CD4-positive, CD25-positive, alpha-beta regulatory T cell (primary cell): ENCODE measurements around the gene UBTD2. TPM values are rescaled to one million over a fixed set of nuclear protein-coding genes. Genes with fewer than 3 reads are reported as not detected.
"Not testable (repeated sequence)": the region's sequence is repeated elsewhere in the genome, so short reads cannot be mapped to it uniquely, and the experiment has no call there.

Experiments
- ATAC-seq, 2 donors: fragments of 150-1000 bp; cut with Tn5 transposase; one replicate each; pipeline ENCODE4 v1.10.0; 2021; ENCODE audit warnings: low read depth in 2 of 2, moderate number of reproducible peaks in 2 of 2, moderate library complexity in 1 of 2
- DNase-seq, 3 donors: peaks; one replicate each; pipeline versions ENCODE4 v3.0.0 to v3.0.0-alpha.2; 2012 to 2022; ENCODE audit warnings: mixed read lengths in 1 of 3
- H3K27ac ChIP-seq: one replicate; pipeline ENCODE4 v1.7.0; 2013; ENCODE audit warnings: mild to moderate bottlenecking, low read length; ENCODE audit not compliant: insufficient read depth, poor library complexity, severe bottlenecking
- H3K27me3 ChIP-seq: one replicate; pipeline ENCODE4 v1.7.0; 2013; ENCODE audit warnings: low read length; ENCODE audit not compliant: control insufficient read depth, insufficient read depth
- H3K36me3 ChIP-seq: one replicate; pipeline ENCODE4 v1.7.0; 2013; ENCODE audit warnings: mild to moderate bottlenecking, low read length, moderate library complexity; ENCODE audit not compliant: control insufficient read depth, insufficient read depth
- H3K4me1 ChIP-seq: 2 replicates; pipeline ENCODE4 v1.7.0; 2013; ENCODE audit warnings: mild to moderate bottlenecking, low read length; ENCODE audit not compliant: insufficient read depth, control insufficient read depth, poor library complexity, severe bottlenecking
- H3K4me3 ChIP-seq: one replicate; pipeline ENCODE4 v1.7.0; 2013; ENCODE audit warnings: low read depth, mild to moderate bottlenecking, low read length, moderate library complexity
- H3K9me3 ChIP-seq, 2 experiments: 1 replicate in 1 of 2; 2 replicates in 1 of 2; pipeline ENCODE4 v1.7.0; 2013; ENCODE audit warnings: low read length in 2 of 2, mild to moderate bottlenecking in 1 of 2, moderate library complexity in 1 of 2; ENCODE audit not compliant: control insufficient read depth in 2 of 2
- H3K27ac Mint-ChIP-seq, 3 donors: one replicate each; pipeline ENCODE4 v1.8.0; 2020 to 2022; ENCODE audit warnings: mild to moderate bottlenecking in 3 of 3, mixed read lengths in 3 of 3, moderate library complexity in 2 of 3
- H3K27me3 Mint-ChIP-seq: one replicate; pipeline ENCODE4 v1.8.0; 2022; ENCODE audit warnings: mild to moderate bottlenecking, mixed read lengths
- H3K36me3 Mint-ChIP-seq: one replicate; pipeline ENCODE4 v1.8.0; 2020; ENCODE audit warnings: mixed read lengths
- H3K4me1 Mint-ChIP-seq, 4 donors: one replicate each; pipeline ENCODE4 v1.8.0; 2020 to 2022; ENCODE audit warnings: mixed read lengths in 4 of 4, mild to moderate bottlenecking in 1 of 4
- H3K4me3 Mint-ChIP-seq, 4 donors: one replicate each; pipeline ENCODE4 v1.8.0; 2020 to 2022; ENCODE audit warnings: mild to moderate bottlenecking in 4 of 4, mixed read lengths in 4 of 4, moderate library complexity in 3 of 4
- H3K9me3 Mint-ChIP-seq, 7 donors: one replicate each; pipeline ENCODE4 v1.8.0; 2020 to 2022; ENCODE audit warnings: mixed read lengths in 7 of 7, mild to moderate bottlenecking in 3 of 7, moderate library complexity in 2 of 7
- polyA plus RNA-seq, 4 donors: library from polyadenylated mRNA; unstranded; fragments of 300-500 nt; fragmentation: Illumina TruSeq; gene quantifications; one replicate each; pipeline ENCODE4 v1.2.3, GENCODE V29; 2021
- total RNA-seq: library from RNA; stranded (reverse); gene quantifications from one replicate; pipeline ENCODE4 v1.2.3, GENCODE V29; 2022

UBTD2 gene
- total and polyA plus RNA-seq, 5 donors from 2014 or later = 2.9 to 3.9 (median 3.4) TPM

- Histone ChIP-seq H3K36me3 (no peaks in the 10 kb centered on the region), H3K4me1 (no peaks in the 10 kb centered on the region), H3K9me3 (peaks cover 6% of the 10 kb centered on the region in 2 experiments), H3K27ac (no peak overlapping the region), H3K27me3 (peaks cover 9% of the 10 kb centered on the region), H3K4me3 (no peak overlapping the region)
- Mint-ChIP-seq H3K36me3 (no peaks in the 10 kb centered on the region), H3K27me3 (peaks cover 41% of the 10 kb centered on the region), H3K4me3 (no peak overlapping the region), H3K27ac (no peak overlapping the region), H3K9me3 (peaks cover 0 to 6% (median 0%) of the 10 kb centered on the region in 7 donors), H3K4me1 (no peaks in the 10 kb centered on the region)
- no peak for DNase-seq
- no peak for ATAC-seq
Observed at GRCh38 chr5:172303162-172303561, 19.6 kb upstream of the UBTD2 start.

GRCh38 chr5:172302047-172302710, 18.6 kb upstream of the UBTD2 start:
- Histone ChIP-seq H3K36me3 (no peaks in the 10 kb centered on the region), H3K4me3 (no peak overlapping the region), H3K9me3 (peaks cover 6% of the 10 kb centered on the region in 2 experiments), H3K27ac (no peak overlapping the region), H3K4me1 (no peaks in the 10 kb centered on the region), H3K27me3 (peaks cover 9% of the 10 kb centered on the region)
- H3K4me3 Mint-ChIP-seq = no peak overlapping the region
- peaks cover 37% of the 10 kb centered on the region for H3K27me3 Mint-ChIP-seq
- DNase-seq = no peak
- H3K36me3 Mint-ChIP-seq = no peaks in the 10 kb centered on the region
- H3K27ac Mint-ChIP-seq = no peak overlapping the region
- peaks cover 0 to 6% (median 0%) of the 10 kb centered on the region in 7 donors for H3K9me3 Mint-ChIP-seq
- no peak for ATAC-seq
- H3K4me1 Mint-ChIP-seq = no peaks in the 10 kb centered on the region

GRCh38 chr5:172299916-172300439, 16.4 kb upstream of the UBTD2 start:
- DNase-seq (no peak), ATAC-seq (no peak)
- H3K27me3 Mint-ChIP-seq = peaks cover 32% of the 10 kb centered on the region
- Histone ChIP-seq H3K36me3 (no peaks in the 10 kb centered on the region), H3K9me3 (peaks cover 0 to under 1% of the 10 kb centered on the region in 2 experiments), H3K4me3 (no peak overlapping the region), H3K27ac (no peak overlapping the region), H3K27me3 (peaks cover 9% of the 10 kb centered on the region), H3K4me1 (no peaks in the 10 kb centered on the region)
- H3K4me3 Mint-ChIP-seq = no peak overlapping the region
- peaks cover 0 to 6% (median 0%) of the 10 kb centered on the region in 7 donors for H3K9me3 Mint-ChIP-seq
- H3K27ac Mint-ChIP-seq = no peak overlapping the region
- H3K4me1 Mint-ChIP-seq = no peaks in the 10 kb centered on the region
- H3K36me3 Mint-ChIP-seq = no peaks in the 10 kb centered on the region

- no peak overlapping the region for H3K27ac Mint-ChIP-seq
- H3K4me1 Mint-ChIP-seq = peaks cover 0 to 4% (median 3%) of the 10 kb centered on the region in 4 donors
- H3K36me3 ChIP-seq = no peaks in the 10 kb centered on the region
- H3K36me3 Mint-ChIP-seq = no peaks in the 10 kb centered on the region
- H3K4me3 ChIP-seq = no peak overlapping the region
- peaks cover 42% of the 10 kb centered on the region for H3K27me3 Mint-ChIP-seq
- ATAC-seq (no peak), DNase-seq (no peak)
- H3K9me3 ChIP-seq = no peaks in the 10 kb centered on the region
- no peak overlapping the region for H3K27ac ChIP-seq
- H3K27me3 ChIP-seq = no peaks in the 10 kb centered on the region
- no peaks in the 10 kb centered on the region for H3K9me3 Mint-ChIP-seq
- H3K4me3 Mint-ChIP-seq = no peak overlapping the region
- H3K4me1 ChIP-seq = no peaks in the 10 kb centered on the region
Observed at GRCh38 chr5:172294831-172295230, 11.3 kb upstream of the UBTD2 start.

GRCh38 chr5:172293745-172294342, 10.3 kb upstream of the UBTD2 start:
- H3K36me3 ChIP-seq = no peaks in the 10 kb centered on the region
- H3K4me1 Mint-ChIP-seq = peaks cover 0 to 4% (median 3%) of the 10 kb centered on the region in 4 donors
- no peaks in the 10 kb centered on the region for H3K9me3 ChIP-seq
- no peak overlapping the region for H3K4me3 ChIP-seq
- no peak overlapping the region for H3K27ac Mint-ChIP-seq
- no peak for DNase-seq
- no peaks in the 10 kb centered on the region for H3K4me1 ChIP-seq
- ATAC-seq = no peak
- H3K27ac ChIP-seq = no peak overlapping the region
- no peaks in the 10 kb centered on the region for H3K9me3 Mint-ChIP-seq
- H3K36me3 Mint-ChIP-seq = no peaks in the 10 kb centered on the region
- H3K4me3 Mint-ChIP-seq = no peak overlapping the region
- no peaks in the 10 kb centered on the region for H3K27me3 ChIP-seq
- peaks cover 43% of the 10 kb centered on the region for H3K27me3 Mint-ChIP-seq

- H3K27ac Mint-ChIP-seq = no peak overlapping the region
- peaks cover 43% of the 10 kb centered on the region for H3K27me3 Mint-ChIP-seq
- H3K27ac ChIP-seq = no peak overlapping the region
- no peak overlapping the region for H3K4me3 Mint-ChIP-seq
- H3K4me1 ChIP-seq = no peaks in the 10 kb centered on the region
- ATAC-seq (peak; percentile 97 to 99), DNase-seq (peak; percentile 40 to 82 (median 69))
- no peaks in the 10 kb centered on the region for H3K27me3 ChIP-seq
- H3K36me3 Mint-ChIP-seq = no peaks in the 10 kb centered on the region
- no peaks in the 10 kb centered on the region for H3K9me3 ChIP-seq
- H3K36me3 ChIP-seq = no peaks in the 10 kb centered on the region
- no peaks in the 10 kb centered on the region for H3K9me3 Mint-ChIP-seq
- H3K4me1 Mint-ChIP-seq = peaks cover 0 to 4% (median 3%) of the 10 kb centered on the region in 4 donors
- H3K4me3 ChIP-seq = no peak overlapping the region
Observed at GRCh38 chr5:172293054-172293744, 9.6 kb upstream of the UBTD2 start.

- H3K4me3 Mint-ChIP-seq, H3K4me1 ChIP-seq, H3K27ac Mint-ChIP-seq, H3K36me3 ChIP-seq, H3K4me3 ChIP-seq, H3K9me3 ChIP-seq, H3K27me3 ChIP-seq, H3K9me3 Mint-ChIP-seq, DNase-seq, H3K36me3 Mint-ChIP-seq, H3K4me1 Mint-ChIP-seq, ATAC-seq, H3K27ac ChIP-seq: not testable (repeated sequence)
- peaks cover 37% of the 10 kb centered on the region for H3K27me3 Mint-ChIP-seq
Observed at GRCh38 chr5:172291837-172292236, 8.3 kb upstream of the UBTD2 start.
